SK-N-SH (cell line): Measurements from ENCODE around the gene IDUA. TPM values are rescaled to one million over a fixed set of nuclear protein-coding genes. Genes with fewer than 3 reads are reported as not detected.

Source experiments
- CTCF ChIA-PET: fragments of 300-600, 350-600 bp; formaldehyde crosslinking; extraction: SDS; loops from one replicate; lab custom pipeline; 2021; lab: Yijun Ruan, JAX
- POLR2A ChIA-PET: fragments of 350-600 bp; sonication (Branson Sonifier 250); formaldehyde crosslinking; extraction: SDS; loops from one replicate; lab custom pipeline; 2020; ENCODE audit warnings: antibody characterized with exemption, inconsistent platforms; lab: Yijun Ruan, JAX
- DNase-seq: peaks from one replicate; pipeline ENCODE4 v3.0.0; 2012
- H2AFZ ChIP-seq: fragments of 200-600 bp; sonication (generic); 2 replicates; pipeline ENCODE4 v1.8.1; 2016; ENCODE audit warnings: antibody characterized with exemption, mild to moderate bottlenecking, low read depth
- H3F3A ChIP-seq: fragments of 200-600 bp; sonication (generic); replicated peaks from 2 replicates; pipeline ENCODE3; 2016; ENCODE audit warnings: antibody characterized with exemption, mild to moderate bottlenecking; ENCODE audit not compliant: insufficient read depth
- H3K27ac ChIP-seq, 2 experiments: fragments of 200-500 bp in 1 of 2; fragments of 200-600 bp in 1 of 2; sonication (Bioruptor generic) in 1 of 2; sonication (generic), shearing (Covaris generic) in 1 of 2; 2 replicates each; pipeline versions ENCODE4 v1.5.1 to v1.6.1; 2014 to 2016; ENCODE audit warnings: low read depth in 2 of 2, inconsistent platforms in 1 of 2, low read length in 1 of 2, mild to moderate bottlenecking in 1 of 2, mixed read lengths in 1 of 2
- H3K27me3 ChIP-seq: fragments of 200-600 bp; sonication (generic), shearing (Covaris generic); 2 replicates; pipeline ENCODE4 v1.6.1; 2016; ENCODE audit warnings: mixed run types; ENCODE audit not compliant: insufficient read depth
- H3K36me3 ChIP-seq, 2 experiments: fragments of 200-500 bp in 1 of 2; fragments of 200-600 bp in 1 of 2; sonication (Bioruptor generic) in 1 of 2; sonication (generic) in 1 of 2; replicated peaks in 1 of 2; 2 replicates each; pipeline versions ENCODE3 to v1.5.1; 2014 to 2016; ENCODE audit warnings: low read length in 1 of 2, mild to moderate bottlenecking in 1 of 2; ENCODE audit not compliant: insufficient read depth in 2 of 2, control insufficient read depth in 1 of 2
- H3K4me1 ChIP-seq, 2 experiments: fragments of 200-500 bp in 1 of 2; fragments of 200-600 bp in 1 of 2; sonication (Bioruptor generic) in 1 of 2; sonication (generic), shearing (Covaris generic) in 1 of 2; 2 replicates each; pipeline versions ENCODE4 v1.5.1 to v1.6.1; 2014 to 2016; ENCODE audit warnings: low read depth in 1 of 2, low read length in 1 of 2, mixed run types in 1 of 2; ENCODE audit not compliant: insufficient read depth in 2 of 2, control insufficient read depth in 1 of 2
- H3K4me2 ChIP-seq: fragments of 200-600 bp; sonication (generic), shearing (Covaris generic); 2 replicates; pipeline ENCODE4 v1.6.1; 2017; ENCODE audit warnings: mixed run types
- H3K4me3 ChIP-seq, 2 experiments: fragments of 200-500 bp in 1 of 2; fragments of 200-600 bp in 1 of 2; sonication (Bioruptor generic) in 1 of 2; sonication (generic), shearing (Covaris generic) in 1 of 2; 2 replicates each; pipeline versions ENCODE4 v1.5.1 to v1.8.1; 2014 to 2016; ENCODE audit warnings: low read depth in 2 of 2, inconsistent platforms in 1 of 2, low read length in 1 of 2, mild to moderate bottlenecking in 1 of 2, mixed read lengths in 1 of 2, moderate library complexity in 1 of 2
- H3K79me2 ChIP-seq: fragments of 200-600 bp; sonication (generic); 2 replicates; pipeline ENCODE4 v1.8.1; 2017; ENCODE audit warnings: mild to moderate bottlenecking; ENCODE audit not compliant: insufficient read depth
- H3K9ac ChIP-seq: fragments of 200-600 bp; sonication (generic); 2 replicates; pipeline ENCODE4 v1.6.1; 2017; ENCODE audit warnings: mixed run types
- H3K9me2 ChIP-seq: fragments of 200-600 bp; sonication (generic); 2 replicates; pipeline ENCODE4 v1.6.1; 2017; ENCODE audit warnings: mixed run types
- H3K9me3 ChIP-seq: fragments of 200-600 bp; sonication (generic); 2 replicates; pipeline ENCODE4 v1.6.1; 2017; ENCODE audit warnings: mixed run types, mild to moderate bottlenecking, moderate library complexity
- H4K20me1 ChIP-seq: fragments of 200-600 bp; sonication (generic); 2 replicates; pipeline ENCODE4 v1.6.1; 2017; ENCODE audit warnings: mild to moderate bottlenecking, mixed run types; ENCODE audit not compliant: insufficient read depth
- ELF1 ChIP-seq: IDR thresholded peaks from 2 replicates; pipeline ENCODE4 v1.4.0; 2012
- EZH2phosphoT487 ChIP-seq: fragments of 200-600 bp; sonication (generic); IDR thresholded peaks from 2 replicates; pipeline ENCODE4 v1.6.1; 2017; ENCODE audit warnings: low read depth, mixed run types, mild to moderate bottlenecking, antibody characterized with exemption, moderate library complexity, borderline replicate concordance
- FOXM1 ChIP-seq: IDR thresholded peaks from 2 replicates; pipeline ENCODE4 v1.4.0; 2012; ENCODE audit warnings: low read depth, mild to moderate bottlenecking
- GABPA ChIP-seq: IDR thresholded peaks from 2 replicates; pipeline ENCODE4 v1.4.0; 2012; ENCODE audit warnings: low read depth, mild to moderate bottlenecking
- GATA2 ChIP-seq: sonication (generic); formaldehyde crosslinking; IDR thresholded peaks from 2 replicates; pipeline ENCODE4 v1.5.0; 2020; ENCODE audit warnings: mild to moderate bottlenecking, missing genetic modification reagents
- MEF2A ChIP-seq: IDR thresholded peaks from 2 replicates; pipeline ENCODE4 v1.4.0; 2012; ENCODE audit warnings: low read depth, borderline replicate concordance
- MXI1 ChIP-seq: IDR thresholded peaks from 2 replicates; pipeline ENCODE4 v1.6.1; 2012; ENCODE audit warnings: mild to moderate bottlenecking, low read depth, low read length, improper control_type of control experiment
- NFIC ChIP-seq: IDR thresholded peaks from 2 replicates; pipeline ENCODE4 v1.4.0; 2012; ENCODE audit warnings: borderline replicate concordance
- NRF1 ChIP-seq: IDR thresholded peaks from 2 replicates; pipeline ENCODE4 v1.6.1; 2012; ENCODE audit warnings: low read depth, mild to moderate bottlenecking, low read length
- POLR2AphosphoS5 ChIP-seq: IDR thresholded peaks from 2 replicates; pipeline ENCODE4 v1.6.1; 2012; ENCODE audit warnings: low read depth, low read length
- RCOR1 ChIP-seq: fragments of 150-350 bp; IDR thresholded peaks from 2 replicates; pipeline ENCODE4 v1.6.1; 2017; ENCODE audit warnings: antibody characterized with exemption, low read length
- RFX5 ChIP-seq: IDR thresholded peaks from 2 replicates; pipeline ENCODE4 v1.6.1; 2012; ENCODE audit warnings: mild to moderate bottlenecking, improper control_type of control experiment, low read length
- RXRA ChIP-seq: IDR thresholded peaks from 2 replicates; pipeline ENCODE4 v1.4.0; 2012; ENCODE audit warnings: low read depth, mild to moderate bottlenecking, borderline replicate concordance
- TCF12 ChIP-seq: IDR thresholded peaks from 2 replicates; pipeline ENCODE4 v1.4.0; 2012
- YY1 ChIP-seq: IDR thresholded peaks from 2 replicates; pipeline ENCODE4 v1.4.0; 2012; ENCODE audit warnings: low read depth, mild to moderate bottlenecking
- WGBS: methylation state at CpG from one replicate; pipeline ENCODE4 v1.1.6; 2017; ENCODE audit warnings: low lambda C conversion rate; 5-methylcytosine and 5-hydroxymethylcytosine counted together
- polyA plus RNA-seq, 3 experiments: library from polyadenylated mRNA; depleted of rRNA; stranded (reverse); fragments of >200 nt; gene quantifications; 2 replicates each; pipeline ENCODE4 v1.2.3, GENCODE V29; 2012
- TF ChIP-seq, protein P1 (sequence below): IDR thresholded peaks from 2 replicates; pipeline ENCODE4 v1.4.0; 2012; ENCODE audit warnings: low read depth, borderline replicate concordance
- TF ChIP-seq, protein P2 (sequence below): IDR thresholded peaks from 2 replicates; pipeline ENCODE4 v1.6.1; 2012; ENCODE audit warnings: mild to moderate bottlenecking, low read depth, low read length, moderate library complexity
- TF ChIP-seq, protein P3 (sequence below): fragments of 150-350 bp; IDR thresholded peaks from 2 replicates; pipeline ENCODE4 v1.6.1; 2017; ENCODE audit warnings: antibody characterized with exemption, low read length, low read depth, borderline replicate concordance
- TF ChIP-seq, protein P4 (sequence below): IDR thresholded peaks from 2 replicates; pipeline ENCODE4; 2012
- TF ChIP-seq, protein P5 (sequence below): IDR thresholded peaks from 2 replicates; pipeline ENCODE4 v1.4.0; 2012; ENCODE audit warnings: low read depth, borderline replicate concordance

Gene IDUA
- polyA plus RNA-seq, 1 of the 3 experiments (the other 2 are of a cell fraction), result 24.4 TPM

DNA sequence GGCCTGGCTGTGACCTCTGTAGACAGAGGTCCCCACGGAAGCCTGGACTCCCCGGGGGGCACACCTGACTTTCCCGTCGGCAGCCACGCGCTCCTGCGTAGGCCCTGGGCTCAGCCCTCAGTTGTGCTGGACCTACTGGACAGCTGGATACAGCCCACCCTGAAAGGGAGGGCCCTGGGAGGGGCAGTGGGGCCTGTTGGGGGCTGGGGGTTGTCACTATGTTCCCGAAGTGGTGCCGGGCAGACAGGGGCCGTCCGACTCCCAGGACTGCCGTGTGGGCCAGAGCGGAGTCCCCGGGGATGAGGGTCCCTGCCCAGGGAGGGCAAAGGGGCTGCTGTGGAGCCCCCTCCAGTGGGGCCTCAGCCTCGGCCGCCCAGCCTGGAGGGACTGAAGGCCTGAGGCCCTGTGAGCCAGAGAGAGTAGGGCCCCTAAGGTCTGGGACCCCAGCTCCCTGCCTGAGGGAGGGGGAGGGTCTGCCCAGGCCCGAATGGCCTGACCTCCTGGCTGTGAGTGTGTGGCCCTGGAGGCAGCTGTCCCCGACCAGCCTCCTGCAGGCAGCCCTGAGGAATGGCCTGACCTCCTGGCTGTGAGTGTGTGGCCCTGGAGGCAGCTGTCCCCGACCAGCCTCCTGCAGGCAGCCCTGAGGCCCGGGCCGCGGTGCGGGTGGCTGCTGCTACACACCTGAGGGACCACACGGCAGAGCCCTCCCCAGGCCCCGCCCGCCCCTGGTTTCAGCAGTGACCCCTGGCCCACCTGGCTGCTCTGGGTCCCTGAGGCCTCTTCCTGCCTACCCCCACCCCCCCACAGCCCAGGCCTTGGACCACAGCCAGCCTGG lies 50.3 kb downstream of the IDUA start:
- DNase-seq, result no peak
- Histone ChIP-seq H3K4me3 (no peak overlapping the region), H2AFZ (no peak overlapping the region), H3K4me1 (peaks cover 0 to 8% of the 10 kb centered on the region in 2 experiments; a peak in 2 of 4 replicates), H3K27ac (no peak overlapping the region), H3K4me2 (no peak overlapping the region), H3K27me3 (peaks cover 2% of the 10 kb centered on the region; the same call in 1 of the 2 replicates), H3K9ac (no peak overlapping the region), H4K20me1 (no peaks in the 10 kb centered on the region), H3K36me3 (no peaks in the 10 kb centered on the region), H3K9me2 (no peaks in the 10 kb centered on the region), H3K9me3 (no peaks in the 10 kb centered on the region), H3F3A (peaks cover 3% of the 10 kb centered on the region), H3K79me2 (no peaks in the 10 kb centered on the region)
- 90% methylated on average over 11 of the region's 26 CpGs for WGBS
- ChIA-PET POLR2A (no interaction called here), CTCF (no interaction called here)
- TF ChIP-seq, protein P1, sequence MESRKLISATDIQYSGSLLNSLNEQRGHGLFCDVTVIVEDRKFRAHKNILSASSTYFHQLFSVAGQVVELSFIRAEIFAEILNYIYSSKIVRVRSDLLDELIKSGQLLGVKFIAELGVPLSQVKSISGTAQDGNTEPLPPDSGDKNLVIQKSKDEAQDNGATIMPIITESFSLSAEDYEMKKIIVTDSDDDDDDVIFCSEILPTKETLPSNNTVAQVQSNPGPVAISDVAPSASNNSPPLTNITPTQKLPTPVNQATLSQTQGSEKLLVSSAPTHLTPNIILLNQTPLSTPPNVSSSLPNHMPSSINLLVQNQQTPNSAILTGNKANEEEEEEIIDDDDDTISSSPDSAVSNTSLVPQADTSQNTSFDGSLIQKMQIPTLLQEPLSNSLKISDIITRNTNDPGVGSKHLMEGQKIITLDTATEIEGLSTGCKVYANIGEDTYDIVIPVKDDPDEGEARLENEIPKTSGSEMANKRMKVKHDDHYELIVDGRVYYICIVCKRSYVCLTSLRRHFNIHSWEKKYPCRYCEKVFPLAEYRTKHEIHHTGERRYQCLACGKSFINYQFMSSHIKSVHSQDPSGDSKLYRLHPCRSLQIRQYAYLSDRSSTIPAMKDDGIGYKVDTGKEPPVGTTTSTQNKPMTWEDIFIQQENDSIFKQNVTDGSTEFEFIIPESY, result no peak
- TF ChIP-seq, protein P2, sequence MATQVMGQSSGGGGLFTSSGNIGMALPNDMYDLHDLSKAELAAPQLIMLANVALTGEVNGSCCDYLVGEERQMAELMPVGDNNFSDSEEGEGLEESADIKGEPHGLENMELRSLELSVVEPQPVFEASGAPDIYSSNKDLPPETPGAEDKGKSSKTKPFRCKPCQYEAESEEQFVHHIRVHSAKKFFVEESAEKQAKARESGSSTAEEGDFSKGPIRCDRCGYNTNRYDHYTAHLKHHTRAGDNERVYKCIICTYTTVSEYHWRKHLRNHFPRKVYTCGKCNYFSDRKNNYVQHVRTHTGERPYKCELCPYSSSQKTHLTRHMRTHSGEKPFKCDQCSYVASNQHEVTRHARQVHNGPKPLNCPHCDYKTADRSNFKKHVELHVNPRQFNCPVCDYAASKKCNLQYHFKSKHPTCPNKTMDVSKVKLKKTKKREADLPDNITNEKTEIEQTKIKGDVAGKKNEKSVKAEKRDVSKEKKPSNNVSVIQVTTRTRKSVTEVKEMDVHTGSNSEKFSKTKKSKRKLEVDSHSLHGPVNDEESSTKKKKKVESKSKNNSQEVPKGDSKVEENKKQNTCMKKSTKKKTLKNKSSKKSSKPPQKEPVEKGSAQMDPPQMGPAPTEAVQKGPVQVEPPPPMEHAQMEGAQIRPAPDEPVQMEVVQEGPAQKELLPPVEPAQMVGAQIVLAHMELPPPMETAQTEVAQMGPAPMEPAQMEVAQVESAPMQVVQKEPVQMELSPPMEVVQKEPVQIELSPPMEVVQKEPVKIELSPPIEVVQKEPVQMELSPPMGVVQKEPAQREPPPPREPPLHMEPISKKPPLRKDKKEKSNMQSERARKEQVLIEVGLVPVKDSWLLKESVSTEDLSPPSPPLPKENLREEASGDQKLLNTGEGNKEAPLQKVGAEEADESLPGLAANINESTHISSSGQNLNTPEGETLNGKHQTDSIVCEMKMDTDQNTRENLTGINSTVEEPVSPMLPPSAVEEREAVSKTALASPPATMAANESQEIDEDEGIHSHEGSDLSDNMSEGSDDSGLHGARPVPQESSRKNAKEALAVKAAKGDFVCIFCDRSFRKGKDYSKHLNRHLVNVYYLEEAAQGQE, result no peak
- TF ChIP-seq, protein P3, sequence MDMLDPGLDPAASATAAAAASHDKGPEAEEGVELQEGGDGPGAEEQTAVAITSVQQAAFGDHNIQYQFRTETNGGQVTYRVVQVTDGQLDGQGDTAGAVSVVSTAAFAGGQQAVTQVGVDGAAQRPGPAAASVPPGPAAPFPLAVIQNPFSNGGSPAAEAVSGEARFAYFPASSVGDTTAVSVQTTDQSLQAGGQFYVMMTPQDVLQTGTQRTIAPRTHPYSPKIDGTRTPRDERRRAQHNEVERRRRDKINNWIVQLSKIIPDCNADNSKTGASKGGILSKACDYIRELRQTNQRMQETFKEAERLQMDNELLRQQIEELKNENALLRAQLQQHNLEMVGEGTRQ, result no peak
- TF ChIP-seq RXRA, result no peak
- TF ChIP-seq, protein P4, sequence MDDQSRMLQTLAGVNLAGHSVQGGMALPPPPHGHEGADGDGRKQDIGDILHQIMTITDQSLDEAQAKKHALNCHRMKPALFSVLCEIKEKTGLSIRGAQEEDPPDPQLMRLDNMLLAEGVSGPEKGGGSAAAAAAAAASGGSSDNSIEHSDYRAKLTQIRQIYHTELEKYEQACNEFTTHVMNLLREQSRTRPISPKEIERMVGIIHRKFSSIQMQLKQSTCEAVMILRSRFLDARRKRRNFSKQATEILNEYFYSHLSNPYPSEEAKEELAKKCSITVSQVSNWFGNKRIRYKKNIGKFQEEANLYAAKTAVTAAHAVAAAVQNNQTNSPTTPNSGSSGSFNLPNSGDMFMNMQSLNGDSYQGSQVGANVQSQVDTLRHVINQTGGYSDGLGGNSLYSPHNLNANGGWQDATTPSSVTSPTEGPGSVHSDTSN, result no peak
- TF ChIP-seq GABPA, result no peak
- no peak for TF ChIP-seq EZH2phosphoT487
- TF ChIP-seq MEF2A, result no peak
- no peak for TF ChIP-seq NFIC
- no peak for TF ChIP-seq POLR2AphosphoS5
- TF ChIP-seq MXI1, result no peak
- no peak for TF ChIP-seq YY1
- no peak for TF ChIP-seq FOXM1
- no peak for TF ChIP-seq GATA2 (CRISPR knock-in tag)
- TF ChIP-seq NRF1, result no peak
- TF ChIP-seq, protein P5, sequence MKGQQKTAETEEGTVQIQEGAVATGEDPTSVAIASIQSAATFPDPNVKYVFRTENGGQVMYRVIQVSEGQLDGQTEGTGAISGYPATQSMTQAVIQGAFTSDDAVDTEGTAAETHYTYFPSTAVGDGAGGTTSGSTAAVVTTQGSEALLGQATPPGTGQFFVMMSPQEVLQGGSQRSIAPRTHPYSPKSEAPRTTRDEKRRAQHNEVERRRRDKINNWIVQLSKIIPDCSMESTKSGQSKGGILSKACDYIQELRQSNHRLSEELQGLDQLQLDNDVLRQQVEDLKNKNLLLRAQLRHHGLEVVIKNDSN, result no peak
- TF ChIP-seq ELF1, result no peak
- no peak for TF ChIP-seq TCF12
- no peak for TF ChIP-seq RCOR1
- TF ChIP-seq RFX5, result no peak
- TF ChIP-seq, all 33 proteins: peak for 0
